Measurements from ENCODE around the gene CRACDL.
A peak's percentile ranks its signal among the peaks of the same experiment; 100 is the strongest.

Gene CRACDL

GRCh38 chr2:98912221-98912851 is 23.7 kb downstream of the CRACDL start:
- DNase-seq (ENCODE audit: low read depth) = peak; percentile 79

DNA sequence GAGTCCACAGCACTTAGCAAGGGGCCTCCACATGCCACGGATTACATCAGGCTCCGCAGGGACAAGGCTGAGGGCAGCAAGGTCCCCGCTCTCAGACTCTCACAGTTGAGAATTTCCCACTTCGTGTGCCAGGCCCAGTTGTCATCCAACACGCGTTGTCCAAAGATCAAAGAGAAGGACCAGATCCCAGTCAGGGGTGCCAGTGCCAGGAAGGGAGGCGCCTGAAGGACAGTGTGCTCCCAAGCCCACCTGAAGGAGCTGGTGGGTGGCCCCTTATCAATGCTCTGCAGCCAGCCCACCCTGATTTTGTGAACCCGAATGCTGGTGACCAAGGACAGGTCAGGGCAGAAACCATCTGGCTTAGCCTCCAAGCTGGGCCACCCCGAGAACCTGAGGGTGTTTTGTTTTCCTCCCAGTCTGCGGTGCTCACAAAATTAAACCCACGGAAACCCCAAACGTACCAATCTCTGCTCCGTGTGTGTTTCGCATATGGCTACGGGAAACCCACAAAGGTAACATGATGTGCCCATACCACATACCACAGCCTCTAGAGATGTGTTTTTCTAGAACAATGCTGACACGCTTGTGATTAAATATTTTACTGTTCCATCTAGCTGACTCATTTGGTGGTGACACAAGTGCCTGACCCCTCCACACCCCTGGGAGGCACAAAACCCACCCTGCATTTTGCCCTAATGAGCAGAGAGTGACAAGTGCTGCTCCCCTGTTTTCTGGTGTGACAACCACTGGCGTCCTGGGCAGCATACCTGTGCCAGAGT is 24.5 kb downstream of the CRACDL start:
- TF ChIP-seq CTCF (conservative IDR thresholded peaks at IDR 0.05; ENCODE audit: low read depth, low read length) = no peak
- peak; percentile 41 for DNase-seq (ENCODE audit: low read depth)
- H3K4me3 ChIP-seq (ENCODE audit: low read depth, low read length) = no peak overlapping the region

More at GRCh38 chr2:98912221-98912851, 23.7 kb downstream of the CRACDL start:
- no peak for TF ChIP-seq CTCF (conservative IDR thresholded peaks at IDR 0.05; ENCODE audit: low read depth, low read length)
- H3K4me3 ChIP-seq (ENCODE audit: low read depth, low read length) = no peak overlapping the region

- H3K4me3 ChIP-seq (ENCODE audit: low read depth, low read length) = no peak overlapping the region
- no peak for DNase-seq (ENCODE audit: low read depth)
- TF ChIP-seq CTCF (conservative IDR thresholded peaks at IDR 0.05; ENCODE audit: low read depth, low read length) = no peak
These were observed 25.0 kb downstream of the CRACDL start for GRCh38 chr2:98911126-98911375.

DNA sequence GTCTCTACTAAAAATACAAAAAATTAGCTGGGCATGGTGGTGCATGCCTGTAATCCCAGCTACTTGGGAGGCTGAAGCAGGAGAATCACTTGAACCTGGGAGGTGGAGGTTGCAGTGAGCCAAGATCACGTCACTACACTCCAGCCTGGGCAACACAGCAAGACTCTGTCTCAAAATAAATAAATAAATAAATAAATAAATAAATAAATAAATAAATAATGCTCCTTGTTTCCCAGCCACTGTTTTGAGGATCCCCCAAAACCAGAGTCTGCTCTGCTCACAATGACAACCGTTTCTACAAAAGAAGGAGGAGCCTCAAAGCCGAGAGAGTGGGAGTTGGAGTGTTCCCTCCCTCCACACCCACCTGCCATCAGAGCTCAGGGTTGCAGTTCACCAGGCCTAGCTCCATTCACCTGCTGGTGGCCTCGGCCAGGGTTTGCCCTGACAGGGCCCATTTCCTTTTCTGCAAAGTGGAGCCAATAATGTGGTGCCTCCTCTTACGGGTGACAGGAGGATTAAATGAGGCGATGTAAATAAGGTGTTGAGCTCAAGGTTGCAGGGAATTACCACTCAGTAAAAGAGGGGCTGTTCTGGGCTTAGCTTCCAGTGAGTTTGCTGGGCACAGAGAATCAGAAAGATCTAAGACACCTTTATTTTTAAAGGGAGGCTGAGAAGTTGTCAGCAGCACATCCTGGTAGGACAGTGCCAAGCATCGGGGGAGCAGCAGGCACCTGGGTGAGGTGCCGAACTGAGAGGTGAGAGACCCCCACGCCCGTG is 25.5 kb downstream of the CRACDL start:
- TF ChIP-seq CTCF (conservative IDR thresholded peaks at IDR 0.05; ENCODE audit: low read depth, low read length) = no peak

DNA sequence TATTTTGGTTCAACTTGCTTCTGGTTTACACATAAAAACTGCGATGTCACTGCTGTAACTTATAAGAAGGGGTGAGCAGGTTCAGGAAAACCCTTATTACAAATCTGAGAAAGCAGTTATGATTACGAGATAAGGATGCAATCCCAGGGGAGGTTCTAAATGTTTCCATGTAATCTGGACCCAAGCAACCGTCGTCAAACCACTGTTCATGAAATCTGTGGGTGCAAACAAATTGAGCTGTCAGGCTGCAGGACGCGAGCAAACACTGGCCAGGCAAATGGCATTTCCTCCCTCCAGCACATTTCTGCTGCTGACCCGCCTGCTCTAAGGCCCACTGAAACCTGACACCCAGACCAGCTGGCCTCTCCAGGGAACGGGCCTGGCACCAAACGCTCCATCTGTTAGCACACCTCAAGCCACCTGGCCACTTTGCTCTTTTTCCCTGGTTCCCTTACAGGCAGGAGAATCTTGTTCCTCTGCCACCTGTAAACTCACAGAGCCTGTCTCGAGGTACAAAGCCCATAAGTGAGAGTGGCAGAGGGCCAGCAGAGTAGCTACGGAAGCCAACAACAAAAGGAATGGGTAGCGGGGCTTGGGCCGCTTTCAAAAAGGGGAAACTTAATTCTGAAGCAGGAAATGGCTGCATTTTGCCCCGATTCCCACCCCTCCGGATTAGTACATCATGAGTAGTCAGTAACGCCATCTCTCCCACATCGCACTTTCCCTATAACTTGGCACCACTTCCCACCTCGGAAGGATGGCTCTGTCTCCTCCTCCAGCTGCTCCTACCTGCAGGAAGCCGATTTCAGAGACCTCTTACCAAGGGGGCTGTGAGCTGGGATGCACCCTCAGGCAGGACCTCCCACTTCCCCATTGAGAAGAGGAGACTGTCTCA is 26.5 kb downstream of the CRACDL start:
- no peak overlapping the region for H3K4me3 ChIP-seq (ENCODE audit: low read depth, low read length)
- no peak for TF ChIP-seq CTCF (conservative IDR thresholded peaks at IDR 0.05; ENCODE audit: low read depth, low read length)
- peak; percentile 81 for DNase-seq (ENCODE audit: low read depth)

More for the DNA sequence above, 25.5 kb downstream of the CRACDL start:
- no peak for DNase-seq (ENCODE audit: low read depth)
- H3K4me3 ChIP-seq (ENCODE audit: low read depth, low read length) = no peak overlapping the region

DNA sequence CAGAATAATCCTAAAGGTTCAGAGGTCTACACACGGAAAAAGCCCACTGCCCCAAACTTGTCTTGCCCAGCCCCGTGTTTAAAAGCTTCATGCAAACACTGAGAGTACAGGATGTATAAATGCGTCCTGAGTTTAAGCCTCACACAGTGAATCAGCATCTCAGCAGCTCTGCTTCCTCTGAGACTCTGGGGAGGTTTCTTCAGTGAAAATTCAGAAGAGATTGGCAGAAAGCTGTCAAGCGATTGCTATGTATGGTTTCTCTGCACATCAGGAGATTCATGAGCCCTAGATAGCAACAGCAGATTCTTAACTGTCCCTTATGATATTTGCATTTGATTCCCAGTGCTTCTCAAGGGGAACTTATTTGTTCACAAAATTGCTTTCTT is 27.1 kb downstream of the CRACDL start:
- TF ChIP-seq CTCF (conservative IDR thresholded peaks at IDR 0.05; ENCODE audit: low read depth, low read length) = no peak
- peak; percentile 59 for DNase-seq (ENCODE audit: low read depth)
- H3K4me3 ChIP-seq (ENCODE audit: low read depth, low read length) = no peak overlapping the region
